K562 (cell line): ENCODE results near the gene RBPJ. TPM values are rescaled to one million over a fixed set of nuclear protein-coding genes. Genes with fewer than 3 reads are reported as not detected.

Experiments used
- ATF7 ChIP-seq: fragments of 450-650 bp; IDR thresholded peaks from 2 replicates; pipeline ENCODE4 v1.7.1; 2014; ENCODE audit warnings: mild to moderate bottlenecking, moderate library complexity
- CTBP1 ChIP-seq: fragments of 450-650 bp; IDR thresholded peaks from 2 replicates; pipeline ENCODE4 v1.6.1; 2016; ENCODE audit warnings: borderline replicate concordance
- FUS ChIP-seq: fragments of 200-400 bp; formaldehyde crosslinking; optimal IDR thresholded peaks from 2 replicates; pipeline ENCODE3; 2017; ENCODE audit warnings: low read depth, low read length
- GATA2 ChIP-seq: sonication (generic); formaldehyde crosslinking; IDR thresholded peaks from 2 replicates; pipeline ENCODE4 v1.4.0; 2020; ENCODE audit warnings: mild to moderate bottlenecking, missing genetic modification reagents
- GTF2F1 ChIP-seq: IDR thresholded peaks from 2 replicates; pipeline ENCODE4 v1.6.1; 2011; ENCODE audit warnings: low read depth, low read length, improper control_type of control experiment
- MCM5 ChIP-seq: fragments of 450-650 bp; IDR thresholded peaks from 2 replicates; pipeline ENCODE4 v1.6.1; 2016; ENCODE audit warnings: low read depth
- MTA3 ChIP-seq: fragments of 450-650 bp; formaldehyde crosslinking; IDR thresholded peaks from 2 replicates; pipeline ENCODE4 v1.6.1; 2017; ENCODE audit warnings: mild to moderate bottlenecking, borderline replicate concordance
- MYC ChIP-seq, 2 experiments: fragments of 250-450 bp in 1 of 2; sonication (Bioruptor Pico) in 1 of 2; IDR thresholded peaks; 2 replicates each; pipeline versions ENCODE4 v1.5.1 to v1.6.1; 2012 to 2021; ENCODE audit warnings: low read depth in 2 of 2, borderline replicate concordance in 1 of 2, improper control_type of control experiment in 1 of 2, low read length in 1 of 2, mild to moderate bottlenecking in 1 of 2, moderate library complexity in 1 of 2
- RCOR1 ChIP-seq, 2 experiments: IDR thresholded peaks; 2 replicates each; pipeline ENCODE4 v1.6.1; 2012; ENCODE audit warnings: low read depth in 2 of 2, low read length in 2 of 2, borderline replicate concordance in 1 of 2, improper control_type of control experiment in 1 of 2
- SMARCE1 ChIP-seq: fragments of 450-650 bp; IDR thresholded peaks from 2 replicates; pipeline ENCODE4 v1.7.1; 2016; ENCODE audit warnings: mild to moderate bottlenecking
- TAF7 ChIP-seq: fragments of 450-650 bp; IDR thresholded peaks from 2 replicates; pipeline ENCODE4 v1.6.1; 2016; ENCODE audit warnings: missing genetic modification characterization, missing compliant biosample characterization
- TCF3 ChIP-seq: sonication (generic); formaldehyde crosslinking; IDR thresholded peaks from 2 replicates; pipeline ENCODE4 v1.4.0; 2020; ENCODE audit warnings: mild to moderate bottlenecking, missing genetic modification reagents
- TEAD4 ChIP-seq, 2 experiments: sonication (generic) in 1 of 2; formaldehyde crosslinking in 1 of 2; IDR thresholded peaks; 2 replicates each; pipeline versions ENCODE4 v1.6.1 to v1.8.0; 2012 to 2022; ENCODE audit warnings: borderline replicate concordance in 1 of 2, inconsistent platforms in 1 of 2, low read length in 1 of 2, mild to moderate bottlenecking in 1 of 2, missing genetic modification reagents in 1 of 2
- polyA plus RNA-seq, 8 experiments: library from polyadenylated mRNA; depleted of rRNA in 4 of 8; stranded (reverse) in 5 of 8; unstranded in 3 of 8; fragments of >200 nt; fragmentation: Nextera tagmentation in 2 of 8; fragmentation: Illumina TruSeq in 1 of 8; extraction: Ambion mirVana in 2 of 8; extraction: Trizol in 1 of 8; gene quantifications; 2 replicates each; pipeline versions ENCODE4 v1.2.1 to v1.2.3, GENCODE V29; 2011 to 2014; ENCODE audit warnings: inconsistent platforms in 1 of 8, missing spikeins in 1 of 8
- total RNA-seq, 7 experiments: library from RNA; depleted of rRNA in 6 of 7; stranded (reverse); fragments of >200 nt in 6 of 7; fragmentation: Illumina TruSeq in 2 of 7; extraction: Trizol in 2 of 7; gene quantifications; 2 replicates each; pipeline versions ENCODE4 v1.2.1 to v1.2.3, GENCODE V29; 2011 to 2021; ENCODE audit warnings: low replicate concordance in 1 of 7

RBPJ gene
- total and polyA plus RNA-seq, 9 of the 15 experiments (the other 6 are each of a cell fraction or from before 2014, with no cell fraction given) = 17.2 to 49.4 (median 33.8) TPM

DNA sequence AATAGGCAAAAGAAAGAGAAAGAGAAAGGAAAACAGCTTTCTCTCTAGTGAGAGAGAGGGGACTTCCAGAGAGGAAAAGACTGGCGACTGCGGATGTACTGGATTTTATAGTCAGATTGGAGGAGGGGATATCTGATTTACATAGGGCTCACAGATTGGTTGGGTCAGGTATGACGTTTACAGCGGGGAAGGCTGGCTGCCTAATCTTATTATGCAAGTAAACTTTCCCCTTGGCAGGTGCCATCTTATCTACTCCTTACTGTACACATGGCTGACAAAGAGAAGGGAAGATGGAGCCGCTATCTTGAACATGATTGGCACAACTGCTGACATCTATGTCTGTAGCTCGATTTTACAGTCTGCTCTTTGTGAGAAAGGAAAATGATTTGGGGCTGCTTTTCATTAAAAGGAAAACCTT lies 25.4 kb downstream of the RBPJ start (continued):
- peak; percentile 84 for TF ChIP-seq TEAD4 (IDR thresholded peaks at IDR 0.05; ENCODE audit: low read length)
- no peak for TF ChIP-seq TEAD4 (CRISPR knock-in tag; IDR thresholded peaks at IDR 0.05; ENCODE audit: borderline replicate concordance)
- peak; percentile 60; the same call in 1 of the 2 replicates for TF ChIP-seq ATF7
- no peak for TF ChIP-seq MCM5
- peak; percentile 65; the same call in 1 of the 2 replicates for TF ChIP-seq MYC (IDR thresholded peaks at IDR 0.05; ENCODE audit: low read depth, low read length)
- no peak for TF ChIP-seq MYC (CRISPR knock-in tag; IDR thresholded peaks at IDR 0.05; ENCODE audit: borderline replicate concordance, low read depth)
- no peak for TF ChIP-seq GTF2F1
- TF ChIP-seq RCOR1 (IDR thresholded peaks at IDR 0.05; ENCODE audit: borderline replicate concordance in 1 of 2, low read depth in 2 of 2, low read length in 2 of 2) = peak; percentile 54 to 89; a peak in 3 of 4 replicates
- TF ChIP-seq TCF3 (CRISPR knock-in tag) = peak; percentile 51
- TF ChIP-seq CTBP1 = 0 out of 2 replicates have a peak, but pooled peaks have one; percentile 47
- TF ChIP-seq GATA2 = peak; percentile 31; the same call in 1 of the 2 replicates
- no peak for TF ChIP-seq FUS
- 0 out of 2 replicates have a peak, but pooled peaks have one; percentile 27 for TF ChIP-seq MTA3
- peak; percentile 66; the same call in 1 of the 2 replicates for TF ChIP-seq TAF7 (tag)
- peak; percentile 36; the same call in 1 of the 2 replicates for TF ChIP-seq SMARCE1
